CD14-positive monocyte (primary cell): ENCODE results near the gene PPP1R12B. TPM values are rescaled to one million over a fixed set of nuclear protein-coding genes. Genes with fewer than 3 reads are reported as not detected.

ENCODE experiments used
- DNase-seq, 3 donors: peaks; one replicate each; pipeline ENCODE4 v3.0.0-alpha.2; 2011 to 2022
- H2AFZ ChIP-seq: 2 replicates; pipeline ENCODE4 v1.6.0; 2012; ENCODE audit warnings: mild to moderate bottlenecking, low read depth, low read length, inconsistent platforms; ENCODE audit not compliant: insufficient read depth, poor library complexity, severe bottlenecking
- H3K27ac ChIP-seq, 2 donors: 1 replicate in 1 of 2; 2 replicates in 1 of 2; pipeline ENCODE4 v1.5.1; 2012 to 2013; ENCODE audit warnings: low read length in 2 of 2, control low read depth in 1 of 2, inconsistent platforms in 1 of 2, low read depth in 1 of 2, mild to moderate bottlenecking in 1 of 2
- H3K27me3 ChIP-seq, 2 donors: one replicate each; pipeline versions ENCODE4 v1.6.0 to v1.6.1; 2011 to 2013; ENCODE audit warnings: low read length in 2 of 2; ENCODE audit not compliant: control insufficient read depth in 2 of 2, insufficient read depth in 2 of 2
- H3K36me3 ChIP-seq, 2 donors: replicated peaks in 1 of 2; 1 replicate in 1 of 2; 2 replicates in 1 of 2; pipeline versions ENCODE4 v1.5.1 to v1.6.1; 2012 to 2013; ENCODE audit warnings: low read length in 2 of 2, control low read depth in 1 of 2, inconsistent platforms in 1 of 2, mild to moderate bottlenecking in 1 of 2; ENCODE audit not compliant: insufficient read depth in 2 of 2, control insufficient read depth in 1 of 2
- H3K4me1 ChIP-seq, 2 donors: 1 replicate in 1 of 2; 2 replicates in 1 of 2; pipeline versions ENCODE4 v1.5.1 to v1.6.1; 2012 to 2013; ENCODE audit warnings: low read length in 2 of 2, control low read depth in 1 of 2, inconsistent platforms in 1 of 2, mild to moderate bottlenecking in 1 of 2, moderate library complexity in 1 of 2; ENCODE audit not compliant: insufficient read depth in 2 of 2, control insufficient read depth in 1 of 2
- H3K4me2 ChIP-seq: replicated peaks from 2 replicates; pipeline ENCODE3; 2012; ENCODE audit warnings: low read length, moderate library complexity, mild to moderate bottlenecking; ENCODE audit not compliant: poor library complexity, severe bottlenecking; ENCODE audit errors: extremely low read depth
- H3K4me3 ChIP-seq, 3 experiments: fragments of 200-600 bp in 1 of 3; sonication (generic) in 1 of 3; replicated peaks in 1 of 3; 1 replicate in 2 of 3; 2 replicates in 1 of 3; pipeline ENCODE4 v1.5.1; 2011 to 2013; ENCODE audit warnings: low read length in 3 of 3, mild to moderate bottlenecking in 3 of 3, control low read depth in 2 of 3, low read depth in 2 of 3, inconsistent platforms in 1 of 3, moderate library complexity in 1 of 3
- H3K79me2 ChIP-seq: 2 replicates; pipeline ENCODE4 v1.6.0; 2012; ENCODE audit warnings: mild to moderate bottlenecking, control low read depth, inconsistent platforms, low read length, moderate library complexity; ENCODE audit not compliant: insufficient read depth
- H3K9ac ChIP-seq: 2 replicates; pipeline ENCODE4 v1.6.0; 2017; ENCODE audit warnings: low read length, mild to moderate bottlenecking; ENCODE audit not compliant: insufficient read depth, poor library complexity, severe bottlenecking
- H3K9me3 ChIP-seq, 2 donors: replicated peaks in 1 of 2; 1 replicate in 1 of 2; 2 replicates in 1 of 2; pipeline versions ENCODE4 v1.5.1 to v1.6.1; 2012 to 2013; ENCODE audit warnings: low read length in 2 of 2, control low read depth in 1 of 2; ENCODE audit not compliant: control insufficient read depth in 1 of 2, insufficient read depth in 1 of 2
- H4K20me1 ChIP-seq: 2 replicates; pipeline ENCODE4 v1.6.0; 2012; ENCODE audit warnings: mild to moderate bottlenecking, low read length, control low read depth, moderate library complexity; ENCODE audit not compliant: insufficient read depth
- H3K27ac Mint-ChIP-seq, 7 donors: one replicate each; pipeline ENCODE4 v1.8.0; 2020; ENCODE audit warnings: mild to moderate bottlenecking in 7 of 7, mixed read lengths in 7 of 7, moderate library complexity in 6 of 7, inconsistent platforms in 2 of 7
- H3K27me3 Mint-ChIP-seq, 3 donors: one replicate each; pipeline ENCODE4 v1.8.0; 2021 to 2022; ENCODE audit warnings: low read depth in 3 of 3, mild to moderate bottlenecking in 3 of 3, mixed read lengths in 3 of 3, moderate library complexity in 3 of 3, inconsistent platforms in 1 of 3
- H3K36me3 Mint-ChIP-seq, 2 donors: one replicate each; pipeline ENCODE4 v1.8.0; 2020; ENCODE audit warnings: mixed read lengths in 2 of 2, inconsistent platforms in 1 of 2, mild to moderate bottlenecking in 1 of 2
- H3K4me1 Mint-ChIP-seq: one replicate; pipeline ENCODE4 v1.8.0; 2020; ENCODE audit warnings: mild to moderate bottlenecking, mixed read lengths
- H3K4me3 Mint-ChIP-seq, 2 donors: one replicate each; pipeline ENCODE4 v1.8.0; 2020; ENCODE audit warnings: mild to moderate bottlenecking in 2 of 2, mixed read lengths in 2 of 2, moderate library complexity in 1 of 2
- H3K9me3 Mint-ChIP-seq, 7 donors: one replicate each; pipeline ENCODE4 v1.8.0; 2020 to 2022; ENCODE audit warnings: mixed read lengths in 7 of 7, mild to moderate bottlenecking in 6 of 7, moderate library complexity in 6 of 7, inconsistent platforms in 2 of 7
- CTCF ChIP-seq: fragments of 200-600 bp; IDR thresholded peaks from one replicate; pipeline ENCODE4 v1.8.0; 2022; ENCODE audit warnings: antibody characterized with exemption, mild to moderate bottlenecking
- WGBS: methylation state at CpG from one replicate; pipeline ENCODE4 v1.1.5; 2013; ENCODE audit warnings: missing lambda C conversion rate; ENCODE audit not compliant: insufficient coverage; 5-methylcytosine and 5-hydroxymethylcytosine counted together
- intact Hi-C, 2 donors: fragments of 100-400 bp; cut with micrococcal nuclease; formaldehyde crosslinking; loops; one replicate each; pipeline versions ENCODE4 v1.15.0 to v1.15.1; 2023
- polyA plus RNA-seq, 3 donors: library from polyadenylated mRNA; depleted of rRNA in 1 of 3; unstranded in 2 of 3; stranded (reverse) in 1 of 3; fragments of 300-500 nt in 2 of 3; fragments of >200 nt in 1 of 3; fragmentation: Illumina TruSeq in 2 of 3; gene quantifications; 1 replicate in 2 of 3; 2 replicates in 1 of 3; pipeline ENCODE4 v1.2.3, GENCODE V29; 2012 to 2021

The PPP1R12B gene
- polyA plus RNA-seq, 3 donors: 1.3 to 12.2 (median 1.7) TPM

DNA sequence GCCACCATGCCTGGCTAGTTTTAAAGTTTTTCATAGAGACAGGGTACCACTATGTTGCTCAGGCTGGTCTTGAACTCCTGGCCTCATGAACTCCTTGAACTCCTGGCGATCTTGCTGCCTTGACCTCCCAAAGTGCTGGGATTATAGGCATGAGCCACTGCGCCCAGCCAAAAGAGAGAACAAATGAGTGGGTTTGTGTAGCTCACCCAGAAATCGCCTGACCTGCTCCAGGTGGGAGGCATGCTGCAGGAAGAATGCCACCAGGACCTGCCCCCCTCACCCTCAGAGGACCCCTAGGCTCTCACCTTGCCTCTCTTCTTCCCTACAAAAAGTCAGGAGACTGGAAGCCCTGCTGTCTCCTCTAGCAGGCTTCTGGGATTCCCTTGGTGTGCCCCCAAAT is 272.9 kb downstream of the PPP1R12B start:
- no peak for DNase-seq
- Mint-ChIP-seq H3K4me3 (no peak overlapping the region), H3K9me3 (peaks cover 2 to 35% (median 15%) of the 10 kb centered on the region in 7 donors), H3K4me1 (peaks cover 20% of the 10 kb centered on the region), H3K27ac (peak overlapping the region in 1 of 7 donors; percentile 5), H3K27me3 (peaks cover 0 to 76% (median 12%) of the 10 kb centered on the region in 3 donors), H3K36me3 (peaks cover 0 to 14% of the 10 kb centered on the region in 2 donors)
- Histone ChIP-seq H4K20me1 (peaks cover 95% of the 10 kb centered on the region), H3K36me3 (no peaks in the 10 kb centered on the region), H3K9ac (no peak overlapping the region), H3K4me2 (no peak overlapping the region), H3K4me1 (peaks cover 8 to 15% of the 10 kb centered on the region in 2 donors), H3K27me3 (peaks cover 81 to 98% of the 10 kb centered on the region in 2 donors), H3K27ac (no peak overlapping the region), H3K4me3 (no peak overlapping the region), H3K79me2 (no peaks in the 10 kb centered on the region), H3K9me3 (peaks cover 2 to 24% of the 10 kb centered on the region in 2 donors), H2AFZ (no peak overlapping the region)
- TF ChIP-seq CTCF: no peak
- WGBS: 75% methylated on average over 1 of the region's 3 CpGs
- intact Hi-C loops: no loop called here

DNA sequence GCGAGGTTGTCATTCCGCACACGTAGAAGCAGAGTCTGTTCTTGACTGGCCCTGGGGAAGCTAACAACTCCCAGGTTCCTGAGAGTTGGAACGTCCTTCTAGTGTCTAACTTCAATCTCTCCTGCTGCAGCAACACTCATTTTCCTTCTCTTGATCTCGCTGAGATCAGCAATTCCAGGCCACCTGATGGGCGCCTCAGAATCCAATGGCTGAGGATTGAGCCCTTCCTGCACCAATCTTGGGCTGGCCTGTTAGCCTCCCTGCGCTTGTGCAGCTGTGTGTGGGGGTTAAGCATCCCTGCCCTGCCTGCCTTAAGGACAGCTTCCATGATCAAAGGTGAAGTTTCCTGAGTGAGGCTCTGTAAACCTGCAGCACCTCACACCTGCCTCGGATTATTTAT is 273.9 kb downstream of the PPP1R12B start:
- Mint-ChIP-seq H3K36me3 (peaks cover 0 to 7% of the 10 kb centered on the region in 2 donors), H3K4me1 (peaks cover 13% of the 10 kb centered on the region), H3K27me3 (peaks cover 0 to 76% (median 22%) of the 10 kb centered on the region in 3 donors), H3K9me3 (peaks cover 0 to 29% (median 11%) of the 10 kb centered on the region in 7 donors), H3K4me3 (no peak overlapping the region), H3K27ac (no peak overlapping the region)
- WGBS: 100% methylated on average over 3 of the region's 8 CpGs
- peaks cover 0 to 7% of the 10 kb centered on the region in 2 donors for H3K4me1 ChIP-seq
- H3K4me3 ChIP-seq: no peak overlapping the region
- peaks cover 2 to 28% of the 10 kb centered on the region in 2 donors for H3K9me3 ChIP-seq
- no peak for DNase-seq
- peaks cover 95% of the 10 kb centered on the region for H4K20me1 ChIP-seq
- no peak overlapping the region for H3K27ac ChIP-seq
- H2AFZ ChIP-seq: no peak overlapping the region
- TF ChIP-seq CTCF: no peak
- H3K79me2 ChIP-seq: no peaks in the 10 kb centered on the region
- H3K4me2 ChIP-seq: no peak overlapping the region
- H3K9ac ChIP-seq: no peak overlapping the region
- intact Hi-C loops: no loop called here
- no peaks in the 10 kb centered on the region for H3K36me3 ChIP-seq
- H3K27me3 ChIP-seq: peaks cover 80 to 99% of the 10 kb centered on the region in 2 donors
